GM21723 (cell line): Measurements from ENCODE around the gene GUCA2A.

Source experiments
- ATAC-seq: cut with Tn5 transposase; IDR thresholded peaks from one replicate; pipeline ENCODE4 v1.9.1; 2021; ENCODE audit warnings: mild to moderate bottlenecking, moderate library complexity; ENCODE audit not compliant: unreplicated experiment

Gene GUCA2A

DNA sequence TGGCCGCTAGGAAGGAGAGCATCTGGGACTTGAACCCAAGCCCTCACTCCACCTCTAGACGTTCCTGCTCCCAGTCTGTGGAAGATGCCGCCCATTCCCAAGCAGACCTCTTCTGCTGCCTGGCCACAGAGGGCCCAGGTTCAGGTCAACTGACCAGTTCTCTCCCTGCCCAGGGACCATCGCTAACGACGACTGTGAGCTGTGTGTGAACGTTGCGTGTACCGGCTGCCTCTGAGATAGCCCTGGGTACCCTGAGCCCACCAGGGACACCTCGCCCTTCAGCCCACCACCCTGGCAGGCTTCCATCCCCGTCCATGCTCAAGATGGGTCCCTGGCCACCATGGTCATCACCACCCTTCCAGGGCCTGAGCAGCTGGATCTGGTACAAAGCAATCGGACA is 9.2 kb downstream of the GUCA2A start:
- no peak for ATAC-seq

DNA sequence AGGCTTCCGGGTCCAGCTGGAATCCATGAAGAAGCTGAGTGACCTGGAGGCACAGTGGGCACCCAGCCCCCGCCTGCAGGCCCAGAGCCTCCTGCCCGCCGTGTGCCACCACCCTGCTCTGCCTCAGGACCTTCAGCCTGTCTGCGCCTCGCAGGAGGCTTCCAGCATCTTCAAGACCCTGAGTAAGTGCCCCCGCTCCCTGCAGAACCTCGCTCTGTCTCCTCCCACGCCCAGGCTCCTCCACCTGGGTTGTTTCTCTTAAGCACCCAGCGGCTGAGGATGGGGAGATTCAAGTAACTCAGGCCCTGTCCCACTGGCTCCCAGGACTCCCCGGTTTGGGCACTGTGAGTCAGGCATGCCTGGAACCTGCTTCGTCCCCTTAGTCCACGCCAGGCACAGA is 9.9 kb downstream of the GUCA2A start:
- no peak for ATAC-seq

DNA sequence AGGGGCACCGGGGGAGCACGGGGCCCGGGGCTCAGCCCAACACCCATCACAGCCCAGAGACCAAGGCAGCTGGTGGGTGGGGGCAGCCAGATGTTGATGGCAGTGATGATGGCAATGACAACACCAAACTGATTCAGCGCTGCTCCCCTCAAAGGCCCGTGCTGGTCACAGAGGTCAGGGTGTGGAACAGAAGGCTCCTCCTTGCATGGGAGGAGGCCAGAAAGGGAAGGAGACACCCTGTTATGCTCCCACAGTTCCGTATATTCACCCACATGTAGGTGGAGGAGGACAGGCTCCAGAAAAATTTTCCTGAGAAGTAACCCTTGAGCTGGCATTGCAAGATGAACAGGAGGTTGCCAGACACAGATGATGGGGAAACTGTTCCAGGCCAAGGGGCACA is 10.9 kb downstream of the GUCA2A start:
- ATAC-seq: no peak

DNA sequence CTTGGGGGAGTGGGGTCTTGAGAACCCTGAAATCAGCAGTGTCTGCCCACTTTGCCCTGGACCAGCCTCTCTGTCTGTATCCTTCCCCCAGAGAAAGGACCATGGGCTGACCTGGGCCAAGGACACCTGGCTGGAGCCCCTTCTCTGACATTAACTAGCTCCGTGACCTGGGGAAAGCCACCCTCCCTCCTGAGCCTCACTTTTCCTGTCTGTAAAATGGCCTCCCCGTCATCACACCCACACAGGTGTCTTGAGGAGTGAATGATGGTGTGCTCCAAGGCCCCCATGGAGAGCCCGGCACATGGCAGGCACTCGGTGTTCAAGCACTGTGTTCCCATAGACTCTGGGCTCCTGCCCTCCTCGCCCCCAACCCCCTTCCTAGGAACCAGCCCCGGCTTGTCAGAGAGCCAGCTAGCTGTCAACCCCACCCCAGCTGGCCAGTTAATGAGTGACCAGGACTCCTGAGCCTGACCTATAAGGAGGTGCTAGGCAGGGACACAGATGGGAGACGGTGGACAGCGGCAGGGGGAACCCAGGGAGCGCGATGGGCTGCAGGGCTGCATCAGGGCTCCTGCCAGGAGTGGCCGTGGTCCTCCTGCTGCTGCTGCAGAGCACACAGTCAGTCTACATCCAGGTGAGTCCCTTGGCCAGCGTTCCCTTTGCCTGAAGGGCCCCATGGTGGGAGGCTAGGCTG is 11.5 kb downstream of the GUCA2A start, which contains the start of gene GUCA2B:
TSS of gene GUCA2B (plus strand) at position 504 of the 694 bp plus-strand sequence. CDS start at position 545, 41 bp downstream.
- no peak for ATAC-seq

DNA sequence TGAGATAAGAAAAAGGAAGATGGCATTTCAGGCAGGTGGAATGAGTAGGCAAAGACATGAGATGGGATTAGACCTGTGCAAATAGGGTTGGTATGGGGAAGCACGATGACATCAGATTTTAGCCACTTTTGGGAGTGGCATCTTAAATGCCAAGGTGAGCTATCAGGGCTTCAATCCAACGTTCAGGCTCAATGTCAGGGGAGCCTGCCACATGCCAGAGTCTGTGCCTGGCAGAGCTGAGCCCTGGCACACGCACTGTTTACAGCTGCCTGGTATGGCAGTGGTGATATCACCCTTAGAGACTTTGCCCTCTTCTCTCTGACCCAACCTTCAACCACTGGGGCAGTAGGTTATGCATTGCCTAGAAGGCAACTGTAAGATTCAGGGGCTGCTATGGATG is 12.4 kb downstream of the GUCA2A start:
- ATAC-seq: no peak

DNA sequence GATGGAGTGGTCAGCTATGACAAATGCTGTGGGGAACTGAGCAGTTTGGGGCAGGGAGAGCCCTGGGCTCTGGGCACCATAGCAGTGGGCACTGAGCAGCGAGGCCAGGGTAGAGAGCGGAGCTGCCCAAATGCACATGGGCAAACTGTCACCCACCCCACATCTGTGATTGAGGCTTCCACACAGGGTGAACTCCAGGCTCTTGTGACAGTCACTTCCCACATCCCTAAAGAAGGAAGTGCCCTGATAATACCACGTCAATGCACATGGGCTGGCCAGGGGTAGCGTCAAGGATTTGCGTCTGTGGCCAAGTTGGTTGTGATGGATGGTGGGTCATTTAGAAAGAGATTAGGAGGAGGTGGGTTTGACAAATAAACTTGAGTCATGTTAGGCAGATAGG is 13.9 kb downstream of the GUCA2A start:
- no peak for ATAC-seq

DNA sequence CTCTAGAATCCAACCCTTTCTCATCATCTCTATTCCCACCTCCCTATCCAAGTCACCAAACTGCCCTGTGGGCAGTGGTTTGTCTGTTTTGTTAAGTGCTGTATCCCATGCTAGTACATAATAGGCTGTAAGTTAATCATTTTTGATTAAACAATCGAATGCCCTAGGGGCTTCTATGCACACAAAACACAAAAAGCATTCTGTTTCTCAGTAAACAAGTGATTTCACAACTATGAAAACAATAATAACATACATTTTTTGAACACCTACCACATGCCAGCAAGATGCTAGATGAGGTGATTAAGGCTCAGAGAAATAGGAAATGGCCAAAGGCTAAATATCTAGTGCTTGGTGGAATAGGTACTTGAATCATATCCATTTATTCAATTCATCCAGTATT is 16.4 kb downstream of the GUCA2A start:
- no peak for ATAC-seq

DNA sequence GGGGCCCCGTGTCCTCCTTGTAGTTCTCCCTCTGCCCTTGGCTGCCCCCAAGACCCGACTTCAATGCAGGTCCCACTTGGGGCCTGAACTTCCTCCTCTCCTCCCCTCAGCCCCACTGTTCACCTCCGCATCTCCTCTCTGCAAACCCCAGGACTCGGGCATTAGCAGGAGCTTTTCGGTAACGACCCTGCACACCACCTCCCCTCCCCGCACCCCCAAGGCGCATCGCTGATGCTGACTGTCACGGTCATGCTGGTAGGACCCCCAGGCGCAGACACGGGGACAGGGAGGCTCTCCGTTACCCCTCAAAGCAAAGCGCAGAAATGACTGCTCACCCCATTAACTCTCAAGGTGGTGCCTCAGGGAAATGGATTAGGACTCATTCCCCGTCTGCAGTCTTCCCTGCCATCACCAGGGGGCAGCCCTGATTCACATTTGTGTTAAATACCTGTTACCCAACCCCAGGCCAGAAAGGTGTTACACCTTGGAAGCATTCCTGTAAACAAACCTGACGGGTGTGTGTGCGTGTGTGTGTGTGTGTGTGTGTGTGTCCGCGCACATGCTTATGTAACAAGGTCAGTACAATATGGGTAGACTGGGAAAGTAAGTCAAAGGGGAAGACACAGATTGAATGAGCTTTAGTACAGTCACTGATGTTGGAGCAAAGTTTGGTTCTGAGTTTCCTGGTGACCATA is 17.8 kb downstream of the GUCA2A start:
- no peak for ATAC-seq

DNA sequence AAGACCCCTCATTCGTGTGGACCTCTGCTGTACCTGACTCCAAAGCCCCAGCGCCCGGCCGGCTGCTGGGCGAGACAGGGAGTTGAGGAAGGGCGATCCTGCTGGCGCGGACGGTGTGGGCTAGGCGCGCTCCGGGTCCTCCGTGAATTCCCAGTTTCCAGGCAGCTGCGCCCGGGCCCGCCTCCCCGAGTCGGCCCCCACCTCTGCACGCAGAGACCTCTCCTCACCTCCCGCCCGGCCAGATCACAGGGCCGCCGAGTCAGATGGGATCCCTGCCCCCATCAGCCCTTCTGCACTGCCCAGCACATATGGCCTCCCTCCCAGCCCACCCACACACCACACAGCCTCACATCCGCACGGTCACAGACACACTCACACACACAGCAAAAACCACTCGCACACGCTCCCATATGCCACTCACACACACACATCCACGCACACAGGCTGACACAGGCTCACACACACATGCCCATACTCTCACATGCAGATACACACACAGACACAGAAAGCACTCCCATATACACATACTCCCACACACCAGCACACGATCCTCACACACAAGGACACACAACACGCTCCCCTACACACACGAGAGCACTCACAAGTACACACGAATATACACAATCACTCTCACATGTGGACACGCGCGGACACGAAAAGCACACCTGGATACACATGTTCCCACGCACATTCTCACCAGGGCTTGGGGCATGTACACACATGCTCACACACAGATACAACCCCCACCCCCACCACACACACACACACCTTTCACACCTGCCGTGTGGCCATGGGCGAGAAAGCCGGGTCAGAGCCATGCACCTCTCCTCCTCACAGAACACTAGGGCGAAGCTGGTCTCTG is 18.6 kb downstream of the GUCA2A start:
- ATAC-seq: no peak

DNA sequence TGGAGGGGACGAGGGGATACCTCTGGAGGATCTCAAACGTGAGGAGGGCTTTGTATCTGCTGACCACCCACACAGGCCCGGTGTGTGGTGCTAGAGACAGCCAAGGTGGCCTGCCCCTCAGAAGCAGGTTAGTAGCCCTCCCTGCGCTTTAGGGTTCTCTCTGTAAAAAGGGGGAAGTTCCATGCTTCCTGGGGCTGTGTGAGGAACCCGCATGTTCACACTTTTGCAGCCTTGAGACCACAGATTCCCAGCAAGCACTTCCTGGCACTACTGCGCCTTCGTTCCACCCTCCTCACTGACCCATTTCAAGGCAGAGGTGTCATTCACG is 19.2 kb downstream of the GUCA2A start:
- no peak for ATAC-seq

DNA sequence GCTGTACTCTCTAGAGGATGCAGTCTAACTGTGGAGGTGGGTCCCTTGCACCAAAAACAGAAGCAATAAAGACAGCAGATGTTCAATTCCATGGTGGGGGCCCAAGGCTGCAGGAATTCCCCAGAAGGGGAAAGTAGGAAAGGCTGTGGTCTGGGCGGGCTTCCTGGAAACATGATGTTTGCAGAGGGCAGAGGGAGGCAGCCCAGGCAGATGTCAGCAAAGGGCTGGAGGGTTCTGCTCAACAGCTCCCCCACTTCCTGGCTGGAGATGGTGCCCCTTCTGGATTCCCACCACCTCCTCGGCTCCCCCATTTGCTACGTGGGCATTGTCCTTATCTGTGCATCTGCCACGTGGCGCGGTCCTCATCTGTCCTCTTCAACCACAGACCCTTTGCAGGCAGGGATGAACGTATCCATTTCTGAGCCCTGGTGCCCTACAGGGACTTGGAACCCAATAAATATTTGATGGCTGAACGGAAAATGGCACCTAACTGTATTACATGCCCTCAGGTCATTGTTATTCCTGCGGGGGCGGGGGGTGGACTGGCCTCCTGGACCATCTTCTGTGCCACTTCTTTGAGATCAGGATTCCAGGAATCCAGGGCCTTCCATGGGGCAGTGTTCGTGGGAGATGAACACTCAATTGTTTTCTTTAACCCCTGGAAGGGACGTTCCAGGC is 19.7 kb downstream of the GUCA2A start:
- no peak for ATAC-seq

DNA sequence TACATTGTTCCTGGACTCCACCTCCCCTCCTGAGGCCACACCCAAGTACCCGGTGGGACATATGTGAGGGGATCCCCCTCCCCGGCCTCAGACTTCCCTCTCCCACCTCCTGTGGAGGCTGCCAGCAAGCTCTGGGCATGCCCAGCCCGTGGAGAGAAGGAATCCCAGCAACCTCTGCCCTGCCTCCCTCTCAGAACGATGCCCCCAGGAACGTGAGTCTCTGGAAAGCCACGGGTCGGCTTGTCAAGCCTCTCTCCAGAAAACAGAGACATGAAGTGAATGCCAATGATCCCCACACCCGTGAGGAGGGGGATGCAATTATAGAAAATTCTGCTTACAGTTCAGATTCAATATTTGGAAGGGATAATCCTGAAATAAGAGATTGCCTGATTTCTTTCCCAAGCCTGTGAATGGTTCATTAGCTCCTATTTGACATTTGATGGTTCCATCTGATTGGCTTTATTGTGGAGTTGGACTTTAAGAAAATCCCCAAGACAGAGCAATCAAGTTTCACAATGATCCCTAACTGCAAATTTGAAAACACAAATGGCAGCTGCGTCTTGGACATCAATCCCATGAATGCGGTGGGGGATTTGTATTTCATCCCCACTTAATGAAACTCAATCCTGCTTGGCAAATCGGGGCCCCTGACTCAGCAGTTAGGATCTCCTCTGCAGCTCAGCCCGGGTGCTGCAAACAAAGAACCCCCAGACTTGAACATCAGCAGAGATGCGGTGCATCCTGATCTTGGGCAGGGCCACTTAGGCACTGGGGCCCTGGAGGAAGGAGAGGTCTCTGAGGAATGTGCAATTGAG is 20.4 kb downstream of the GUCA2A start:
- no peak for ATAC-seq

DNA sequence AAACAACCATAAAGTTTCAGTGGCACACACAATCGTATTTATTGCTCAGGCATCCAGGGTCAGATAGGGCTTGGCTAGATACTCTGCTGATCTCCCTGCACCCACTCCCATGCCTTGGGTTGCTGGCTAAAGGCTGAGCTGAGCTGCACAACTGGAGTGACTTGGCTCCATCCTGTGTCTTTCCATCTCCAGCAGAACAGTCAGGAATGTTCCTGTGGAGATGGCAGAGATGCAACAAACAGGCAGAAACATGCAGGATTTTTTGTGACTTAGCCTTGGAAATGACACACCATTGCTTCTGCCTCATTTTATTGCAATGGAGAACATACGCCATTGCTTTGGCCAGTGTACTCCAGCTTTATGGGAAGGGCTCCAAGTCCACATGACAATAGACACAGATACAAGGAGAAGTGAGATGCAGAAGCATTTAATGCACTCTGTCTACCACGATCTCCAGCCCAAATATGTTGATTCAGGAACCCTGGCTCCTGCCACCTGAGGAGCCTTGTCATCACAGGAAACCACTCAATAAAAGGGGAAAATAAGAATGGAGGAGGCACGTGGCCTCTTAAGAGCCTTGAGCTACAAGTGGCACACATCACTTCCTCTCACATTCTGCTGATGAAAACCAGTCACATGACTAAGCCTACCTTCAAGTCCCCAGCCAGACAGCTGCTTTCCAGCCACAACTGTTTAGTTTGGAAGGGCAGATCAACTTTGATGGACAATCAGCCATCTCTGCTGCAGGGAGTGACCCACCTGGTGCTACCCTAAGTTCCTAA is 21.5 kb downstream of the GUCA2A start:
- ATAC-seq: no peak

DNA sequence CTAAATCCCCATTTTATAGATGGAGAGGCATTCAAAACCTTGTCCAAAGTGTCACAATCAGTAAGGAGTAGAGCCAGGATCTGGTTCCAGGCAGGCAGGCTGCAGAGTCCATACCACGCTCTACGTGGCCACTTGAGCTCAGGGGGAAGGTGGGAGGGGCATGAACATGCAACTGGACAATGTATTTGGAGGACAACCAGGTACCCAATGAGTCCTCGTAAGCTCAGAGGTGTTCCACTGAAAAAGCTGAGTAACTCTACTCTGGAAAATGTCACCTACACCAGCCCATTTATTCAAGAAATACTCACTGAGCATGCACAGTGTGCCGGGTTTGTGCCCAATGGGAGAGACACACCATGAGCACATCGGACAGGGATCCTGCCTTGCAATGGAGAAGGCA is 22.6 kb downstream of the GUCA2A start:
- ATAC-seq: no peak

DNA sequence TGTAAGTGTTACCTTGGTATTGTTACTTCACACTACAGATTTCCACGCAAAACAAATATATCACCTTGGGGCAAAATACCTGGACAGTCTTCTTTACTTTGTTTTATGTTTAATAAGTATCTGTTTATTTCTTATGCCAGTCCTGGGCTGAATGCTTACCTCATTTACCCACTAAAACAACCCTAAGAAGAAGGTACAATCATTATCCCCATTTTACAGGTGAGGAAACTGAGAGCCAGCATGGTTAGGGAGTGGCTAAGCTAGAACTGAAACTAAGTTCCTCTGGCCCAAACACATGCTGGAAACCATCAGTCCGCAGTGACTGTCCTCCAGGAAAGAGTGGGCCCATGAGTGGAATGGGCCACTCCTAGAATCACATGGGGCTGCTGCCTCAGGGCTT is 24.4 kb downstream of the GUCA2A start:
- ATAC-seq: no peak

DNA sequence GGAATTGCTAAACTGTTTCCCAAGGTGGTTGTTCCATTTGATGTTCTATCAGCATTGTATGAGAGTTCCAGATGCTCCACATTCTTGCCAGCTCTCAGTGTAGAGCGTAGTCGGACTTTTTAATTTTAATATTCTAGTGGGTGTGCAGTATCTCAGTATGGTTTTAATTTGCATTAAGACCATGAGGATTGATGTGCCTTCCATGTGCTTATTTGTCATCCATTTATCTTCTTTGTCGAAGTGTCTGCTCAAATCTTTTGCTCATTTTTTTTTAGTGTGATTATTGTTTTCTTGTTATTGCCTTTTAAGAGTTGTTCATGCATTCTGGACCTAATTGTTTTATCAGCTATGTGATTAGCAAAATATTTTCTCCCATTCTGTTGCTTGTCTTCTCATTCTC is 25.1 kb downstream of the GUCA2A start:
- no peak for ATAC-seq

DNA sequence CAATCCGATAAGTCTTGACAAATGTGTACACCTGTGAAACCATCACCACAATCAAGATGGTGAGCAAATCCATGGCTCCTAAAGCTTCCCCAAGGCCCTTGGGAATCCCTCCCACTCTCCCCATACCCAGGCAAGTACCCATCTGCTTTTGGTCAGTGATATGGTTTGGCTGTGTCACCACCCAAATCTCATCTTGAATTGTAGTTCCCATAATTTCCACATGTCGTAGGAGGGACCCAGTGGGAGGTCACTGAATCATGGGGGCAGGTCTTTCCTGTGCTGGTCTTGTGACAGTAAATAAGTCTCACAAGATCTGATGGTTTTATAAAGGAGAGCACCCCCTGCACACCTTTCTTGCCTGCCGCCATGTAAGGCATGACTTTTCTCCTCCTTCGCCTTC is 26.0 kb downstream of the GUCA2A start:
- ATAC-seq: no peak

DNA sequence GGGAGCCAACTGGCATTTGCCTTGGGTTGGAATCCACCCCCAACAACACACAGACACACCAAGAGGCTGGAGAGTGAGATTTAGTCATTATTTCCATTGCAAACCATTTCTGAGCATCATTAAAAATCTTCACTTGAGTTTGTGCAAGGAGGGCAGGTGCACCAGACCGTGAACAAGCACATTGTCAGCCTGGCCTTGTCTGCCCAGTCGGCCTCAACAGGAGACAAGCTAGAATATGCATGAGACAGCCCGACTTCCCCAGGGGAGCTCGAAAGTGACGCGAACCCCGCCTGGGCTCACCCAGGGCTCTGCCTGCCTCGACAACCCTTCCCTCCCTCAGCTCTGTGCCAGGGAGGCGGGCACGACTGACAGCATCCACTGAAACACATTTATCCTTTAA is 26.8 kb downstream of the GUCA2A start:
- no peak for ATAC-seq

DNA sequence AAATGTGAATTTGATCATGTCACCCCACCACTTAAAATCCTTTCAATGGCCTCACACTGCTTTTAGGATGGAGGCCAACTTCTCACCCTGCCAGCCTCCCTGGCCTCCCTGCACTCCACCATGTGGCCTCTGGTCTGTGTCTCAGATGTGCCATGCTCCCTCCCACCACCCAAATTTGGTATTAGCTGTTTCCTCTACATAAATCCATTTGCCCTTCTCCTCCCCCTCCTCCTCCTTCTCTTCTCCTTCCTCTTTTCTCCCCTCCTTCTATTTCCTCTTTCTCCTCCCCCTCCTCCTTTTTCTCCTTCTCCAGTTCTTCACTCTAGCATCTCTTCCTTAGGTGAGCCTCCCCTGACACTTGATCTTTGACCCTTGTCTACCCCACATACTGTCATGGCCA is 28.1 kb downstream of the GUCA2A start:
- no peak for ATAC-seq

DNA sequence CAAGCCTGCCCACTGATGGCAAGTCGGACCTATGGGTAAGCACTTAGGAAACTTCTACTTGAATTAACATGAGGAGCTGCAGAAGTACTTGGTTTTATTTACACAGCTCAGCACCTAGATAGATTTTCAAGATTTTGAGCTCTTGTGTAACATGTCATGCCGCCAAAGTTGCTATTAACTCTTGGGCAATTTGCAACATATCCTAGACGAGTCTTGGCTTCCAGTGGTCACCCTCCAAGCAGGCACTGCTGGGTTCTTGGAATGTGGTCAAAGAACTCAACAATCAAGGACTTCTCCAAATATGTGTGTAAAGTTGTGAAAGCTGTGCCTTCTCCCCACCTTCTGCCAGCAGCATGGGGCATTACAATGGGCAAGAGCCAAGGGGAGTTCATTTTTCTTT is 29.1 kb downstream of the GUCA2A start:
- no peak for ATAC-seq
